T-helper 1 cell (primary cell): Measurements from ENCODE around the gene SLIT3.

Experiments
- DNase-seq, 5 donors: peaks; one replicate each; pipeline ENCODE4 v3.0.0-alpha.2; 2012 to 2020

SLIT3 gene

GRCh38 chr5:168781941-168782571 is 518.9 kb downstream of the SLIT3 start:
- DNase-seq: no peak

- no peak for DNase-seq
These were observed 520.1 kb downstream of the SLIT3 start for GRCh38 chr5:168780888-168781287.

GRCh38 chr5:168779333-168779732 is 521.6 kb downstream of the SLIT3 start:
- no peak for DNase-seq

GRCh38 chr5:168778536-168778935 is 522.4 kb downstream of the SLIT3 start:
- DNase-seq: no peak

GRCh38 chr5:168777651-168778050 is 523.3 kb downstream of the SLIT3 start:
- no peak for DNase-seq

GRCh38 chr5:168776070-168776469 is 524.9 kb downstream of the SLIT3 start:
- no peak for DNase-seq

- no peak for DNase-seq
These were observed 527.7 kb downstream of the SLIT3 start for GRCh38 chr5:168773226-168773625.

- DNase-seq: no peak
These were observed 528.5 kb downstream of the SLIT3 start for GRCh38 chr5:168772316-168772961.

- no peak for DNase-seq
These were observed 529.3 kb downstream of the SLIT3 start for GRCh38 chr5:168771678-168772077.

GRCh38 chr5:168770996-168771395 is 529.9 kb downstream of the SLIT3 start:
- DNase-seq: no peak

GRCh38 chr5:168770036-168770498 is 530.9 kb downstream of the SLIT3 start:
- DNase-seq: no peak

GRCh38 chr5:168768172-168768571 is 532.8 kb downstream of the SLIT3 start:
- DNase-seq: no peak

GRCh38 chr5:168766426-168766700 is 534.6 kb downstream of the SLIT3 start:
- DNase-seq: no peak

GRCh38 chr5:168765551-168766425 is 535.2 kb downstream of the SLIT3 start:
- DNase-seq: no peak

GRCh38 chr5:168765086-168765550 is 535.8 kb downstream of the SLIT3 start:
- no peak for DNase-seq

GRCh38 chr5:168756453-168757391 is 544.2 kb downstream of the SLIT3 start:
- no peak for DNase-seq

- no peak for DNase-seq
These were observed 545.3 kb downstream of the SLIT3 start for GRCh38 chr5:168755548-168756093.

GRCh38 chr5:168753691-168754254 is 547.2 kb downstream of the SLIT3 start:
- DNase-seq: no peak

- no peak for DNase-seq
These were observed 548.3 kb downstream of the SLIT3 start for GRCh38 chr5:168752416-168753190.

- DNase-seq: no peak
These were observed 548.9 kb downstream of the SLIT3 start for GRCh38 chr5:168752012-168752411.

GRCh38 chr5:168750926-168751325 is 550.0 kb downstream of the SLIT3 start:
- DNase-seq: no peak
